NCI-H446 treated with DMSO at 0.1 percent for 48 hours (cell line): ENCODE data around the gene STX16.

ENCODE experiments used
- DNase-seq: peaks from one replicate; lab custom pipeline; 2025; lab: John Stamatoyannopoulos, UW

STX16 gene

GRCh38 chr20:58697867-58698703, 47.0 kb downstream of the STX16 start:
- no peak for DNase-seq

DNA sequence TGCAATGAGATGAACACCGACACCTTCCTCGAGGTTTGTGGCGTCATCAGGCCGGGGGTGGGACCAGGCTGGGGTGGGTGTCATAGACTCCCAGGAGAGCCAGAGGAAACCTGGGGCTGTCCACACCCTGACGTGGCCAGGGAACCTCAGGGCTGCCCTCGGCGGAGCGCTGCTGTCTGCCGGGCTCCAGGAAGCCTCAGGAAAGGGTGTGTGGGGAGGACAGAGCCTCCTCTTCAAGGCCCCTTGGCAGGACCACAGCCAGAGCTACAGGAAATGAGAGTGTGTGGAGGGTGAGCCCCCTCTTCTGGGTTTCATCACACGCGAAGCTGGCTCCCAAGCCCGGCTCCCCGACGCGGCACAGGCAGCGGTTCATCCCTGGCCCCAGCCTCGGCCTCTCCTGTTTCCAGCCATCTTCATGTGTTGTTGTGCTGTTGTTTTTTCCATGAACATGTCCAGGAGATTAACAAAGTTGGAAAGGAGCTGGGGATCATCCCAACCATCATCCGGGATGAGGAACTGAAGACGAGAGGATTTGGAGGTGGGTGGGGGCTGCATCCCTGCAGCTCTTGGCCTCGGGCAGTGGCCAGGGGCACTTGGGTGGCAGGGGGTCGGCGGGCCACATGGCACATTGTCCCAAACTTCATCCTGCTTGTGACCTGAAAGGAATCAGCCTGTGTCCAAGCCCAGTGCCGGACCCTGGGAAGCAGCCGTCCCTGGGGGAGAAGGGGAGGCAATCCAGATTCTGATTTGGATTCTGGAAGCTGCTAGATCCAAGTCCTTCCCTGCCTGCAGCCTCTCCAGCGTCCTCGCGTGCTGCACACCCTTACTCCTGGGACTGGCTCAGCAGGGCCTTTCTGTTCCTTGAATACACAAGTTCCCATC, 47.9 kb downstream of the STX16 start:
- no peak for DNase-seq

DNA sequence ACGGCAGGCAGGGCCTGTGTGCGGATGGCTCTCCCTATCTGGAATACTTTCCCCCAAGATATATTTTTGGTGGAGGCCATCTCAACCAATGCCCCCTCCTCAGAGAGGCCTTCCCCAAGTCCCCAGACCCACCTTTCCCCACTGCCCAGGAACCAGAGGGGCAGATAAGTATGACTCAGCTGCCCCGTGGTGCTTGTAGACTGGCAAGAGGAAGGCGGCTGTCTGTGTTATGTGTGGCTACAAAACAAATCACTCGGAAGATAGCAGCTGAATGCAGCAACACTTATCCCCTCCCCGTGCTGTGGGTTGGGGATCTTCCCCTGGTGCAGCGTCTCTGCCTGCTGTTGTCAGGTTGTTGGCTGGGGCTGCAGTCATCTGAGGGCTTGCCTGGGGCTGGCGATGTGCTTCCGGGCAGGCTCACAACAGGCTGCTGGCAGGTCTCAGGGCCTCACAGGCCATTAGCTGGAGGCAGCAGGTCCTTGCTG, 48.6 kb downstream of the STX16 start:
- no peak for DNase-seq

DNA sequence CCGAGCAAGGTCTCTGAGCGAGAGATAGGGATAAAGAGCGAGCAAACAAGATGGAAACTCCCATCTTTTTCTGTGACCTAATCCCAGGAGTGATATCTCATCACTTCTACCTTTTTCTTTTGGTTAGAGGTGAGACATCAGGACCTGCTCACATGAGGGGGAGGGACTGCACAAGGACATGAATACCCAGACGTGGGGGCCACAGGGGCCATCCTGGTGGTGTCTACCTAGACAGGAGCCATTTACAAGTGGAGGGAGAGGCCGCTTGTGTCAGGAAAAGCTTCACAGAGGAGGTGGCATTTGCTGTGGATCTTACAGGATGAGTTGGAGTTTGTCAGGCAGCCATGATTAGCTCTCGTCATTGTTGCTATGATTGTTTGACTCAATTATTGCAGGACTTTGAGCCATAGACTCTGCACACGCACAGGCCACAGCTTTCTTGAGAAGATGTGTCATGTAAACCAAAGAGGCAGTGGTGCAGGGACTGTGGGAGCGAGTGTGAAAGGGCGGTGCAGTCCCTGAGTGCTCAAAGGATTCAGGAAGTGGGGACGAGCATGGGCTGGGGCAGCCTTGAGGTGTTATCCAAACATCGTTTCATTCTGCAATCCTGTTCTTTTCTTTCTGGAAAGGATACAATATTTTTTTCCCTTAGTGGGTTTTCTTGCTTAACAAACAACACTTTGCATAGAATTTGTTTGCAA, 49.2 kb downstream of the STX16 start:
- DNase-seq, result no peak

GRCh38 chr20:58700823-58701222, 49.7 kb downstream of the STX16 start:
- no peak for DNase-seq

- DNase-seq, result no peak
Observed at GRCh38 chr20:58701431-58702160, 50.5 kb downstream of the STX16 start.

DNA sequence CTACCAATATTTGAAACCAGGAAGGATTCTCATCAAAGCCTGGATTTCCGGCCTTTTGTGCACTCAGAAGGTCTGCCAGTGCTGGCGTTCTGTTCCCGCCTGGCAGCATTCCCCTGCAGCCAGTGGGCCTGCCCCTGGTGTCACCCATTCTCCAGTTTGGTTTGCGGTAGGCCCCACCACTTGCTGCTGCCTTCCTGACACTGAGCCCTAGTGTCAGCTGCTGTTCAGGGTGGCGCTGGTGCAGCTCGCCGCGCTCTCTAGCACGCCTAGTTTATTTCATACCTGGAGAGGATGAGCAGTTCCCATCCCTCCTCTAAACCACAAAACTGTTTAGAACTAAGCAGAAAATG, 51.1 kb downstream of the STX16 start:
- DNase-seq, result no peak

- no peak for DNase-seq
Observed at GRCh38 chr20:58702859-58703648, 52.0 kb downstream of the STX16 start.

- DNase-seq, result no peak
Observed at GRCh38 chr20:58703765-58704371, 52.8 kb downstream of the STX16 start.

- no peak for DNase-seq
Observed at GRCh38 chr20:58705208-58705926, 54.3 kb downstream of the STX16 start.

DNA sequence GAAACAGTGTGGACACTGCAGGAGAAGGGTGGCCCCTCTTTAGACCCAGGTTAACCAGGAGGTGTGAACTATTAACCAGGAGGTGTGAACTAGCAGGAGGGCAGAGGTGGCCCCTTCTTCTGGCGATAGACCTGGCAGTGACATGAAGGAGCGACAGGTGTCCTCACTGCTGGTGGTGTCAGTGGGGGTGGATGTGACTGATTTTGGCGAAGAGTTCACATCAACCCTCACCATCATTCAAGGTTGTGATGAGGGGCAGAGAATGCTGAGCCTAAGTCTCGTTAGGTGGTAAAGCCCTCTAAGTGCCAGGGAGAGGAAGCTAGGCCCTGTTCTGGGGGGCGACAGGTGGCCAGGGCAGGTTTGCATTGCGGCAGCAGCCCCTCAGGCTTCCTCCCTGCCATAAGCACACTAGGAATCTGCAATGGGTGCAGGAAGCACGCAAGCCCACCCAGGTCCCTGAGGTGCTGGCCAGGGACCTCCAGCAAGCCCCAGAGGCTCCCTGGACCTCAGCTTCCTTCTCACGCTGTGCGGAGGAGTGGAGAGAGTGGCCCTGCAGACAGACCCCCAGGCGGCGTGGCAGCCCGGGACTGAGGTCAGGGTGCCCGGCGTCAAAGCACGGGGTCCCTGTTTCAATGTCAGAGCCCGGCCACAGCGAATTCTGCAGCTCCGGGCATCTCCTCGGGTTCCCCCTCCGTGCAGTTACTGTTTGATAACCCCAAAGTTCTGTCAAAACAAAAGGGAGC, 55.2 kb downstream of the STX16 start:
- no peak for DNase-seq

- no peak for DNase-seq
Observed at GRCh38 chr20:58706975-58707681, 56.0 kb downstream of the STX16 start.

GRCh38 chr20:58707770-58708169, 56.7 kb downstream of the STX16 start:
- no peak for DNase-seq

- DNase-seq, result no peak
Observed at GRCh38 chr20:58708246-58708931, 57.3 kb downstream of the STX16 start.

DNA sequence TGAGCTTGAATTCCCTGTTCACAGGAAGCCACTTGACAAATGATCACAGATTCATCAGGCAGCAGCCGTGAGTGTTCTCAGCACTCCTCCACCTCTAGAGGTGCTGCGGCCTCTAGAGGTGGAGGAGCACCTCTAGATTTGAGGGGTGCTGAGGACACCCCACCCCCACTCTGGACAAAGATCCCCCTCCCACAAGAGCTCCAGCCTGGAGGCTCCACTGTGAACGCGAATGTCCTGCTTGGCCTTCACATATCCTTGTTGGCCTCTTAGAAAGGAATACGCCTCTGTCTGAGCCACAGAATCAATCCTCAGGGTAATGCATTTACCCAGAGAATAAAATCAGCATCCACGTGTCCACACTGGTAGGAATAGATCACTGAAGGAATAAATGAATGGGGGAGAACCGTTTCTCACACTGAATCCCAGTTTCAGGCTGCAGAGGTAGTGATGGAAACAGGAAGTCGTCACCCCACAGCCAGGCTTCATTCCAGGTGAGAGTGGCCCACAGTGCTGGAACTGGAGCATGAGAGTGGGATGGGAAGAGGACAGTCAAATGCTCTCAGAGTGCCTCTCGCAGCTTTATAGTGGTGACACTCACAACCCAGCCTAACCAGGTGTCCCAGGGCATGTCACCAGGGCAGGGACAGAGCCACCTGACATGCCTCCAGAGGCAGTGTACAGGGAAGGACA, 58.1 kb downstream of the STX16 start:
- DNase-seq, result no peak

GRCh38 chr20:58709703-58710039, 58.6 kb downstream of the STX16 start:
- no peak for DNase-seq
